HG03045 (cell line): ENCODE results near the gene HGFAC.
"Not testable (repeated sequence)": the region's sequence is repeated elsewhere in the genome, so short reads cannot be mapped to it uniquely, and the experiment has no call there.

Source experiments
- ATAC-seq: cut with Tn5 transposase; IDR thresholded peaks from one replicate; pipeline ENCODE4 v1.9.1; 2021; ENCODE audit warnings: mild to moderate bottlenecking, moderate library complexity; ENCODE audit not compliant: unreplicated experiment

HGFAC gene

DNA sequence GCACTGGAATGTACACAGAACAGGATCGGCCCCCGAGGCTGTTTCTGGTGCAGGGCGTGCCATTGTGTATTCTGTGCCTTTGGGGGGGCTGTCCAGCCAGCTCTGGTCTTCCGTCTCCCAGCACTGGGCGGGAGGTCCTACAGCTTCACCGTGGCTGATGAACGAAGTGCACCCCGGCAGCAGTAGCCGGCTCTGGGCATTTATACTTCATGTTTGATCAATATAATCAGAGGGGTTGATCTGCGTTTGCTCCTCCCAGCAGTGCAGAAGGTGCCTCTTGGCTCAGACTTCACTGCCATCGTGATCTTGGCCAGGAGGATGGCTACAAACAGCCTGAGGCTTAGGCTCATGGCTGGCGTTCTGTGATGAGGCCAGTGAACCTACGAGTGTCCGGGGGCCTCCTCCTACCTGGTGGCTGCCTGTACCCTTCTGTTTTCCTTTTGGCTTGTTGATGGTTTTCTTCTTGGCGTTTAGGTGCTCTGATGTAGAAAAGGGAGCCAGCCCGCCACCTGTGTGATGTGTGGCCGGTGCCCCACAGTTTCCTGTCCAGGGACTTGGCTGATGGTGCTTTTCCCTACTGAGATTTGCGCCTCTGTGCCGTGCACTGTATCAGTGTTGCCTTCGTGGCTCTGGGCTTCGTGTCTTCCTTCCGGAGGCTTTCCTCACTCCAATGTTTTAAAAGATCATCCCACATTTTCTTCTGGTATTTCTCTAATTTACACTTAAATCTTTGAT lies 31.2 kb upstream of the HGFAC start:
- no peak for ATAC-seq

- not testable (repeated sequence) for ATAC-seq
These were observed 30.6 kb upstream of the HGFAC start for GRCh38 chr4:3411190-3411589.

DNA sequence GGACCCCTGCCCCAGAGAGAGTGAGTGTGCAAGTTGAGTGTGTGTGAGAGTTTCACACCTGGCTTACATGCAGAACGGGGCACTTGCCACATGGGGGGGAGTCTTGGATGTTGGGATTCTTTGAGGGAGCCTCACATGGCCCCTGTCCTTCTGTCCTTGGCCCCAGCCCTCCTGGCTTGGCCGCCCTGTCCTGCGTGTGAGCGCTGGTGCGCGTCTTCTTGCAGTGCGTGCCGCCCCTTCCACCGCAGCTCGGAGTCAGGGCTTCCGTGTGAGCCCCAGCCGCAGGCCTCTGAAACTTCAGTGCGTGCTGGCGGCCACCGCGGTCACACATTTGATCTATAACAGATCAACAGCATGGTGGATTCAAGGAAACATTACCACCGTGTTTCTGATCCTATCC lies 30.1 kb upstream of the HGFAC start:
- no peak for ATAC-seq

- no peak for ATAC-seq
These were observed 29.3 kb upstream of the HGFAC start for GRCh38 chr4:3412257-3413020.

- ATAC-seq, result no peak
These were observed 28.5 kb upstream of the HGFAC start for GRCh38 chr4:3413217-3413671.

DNA sequence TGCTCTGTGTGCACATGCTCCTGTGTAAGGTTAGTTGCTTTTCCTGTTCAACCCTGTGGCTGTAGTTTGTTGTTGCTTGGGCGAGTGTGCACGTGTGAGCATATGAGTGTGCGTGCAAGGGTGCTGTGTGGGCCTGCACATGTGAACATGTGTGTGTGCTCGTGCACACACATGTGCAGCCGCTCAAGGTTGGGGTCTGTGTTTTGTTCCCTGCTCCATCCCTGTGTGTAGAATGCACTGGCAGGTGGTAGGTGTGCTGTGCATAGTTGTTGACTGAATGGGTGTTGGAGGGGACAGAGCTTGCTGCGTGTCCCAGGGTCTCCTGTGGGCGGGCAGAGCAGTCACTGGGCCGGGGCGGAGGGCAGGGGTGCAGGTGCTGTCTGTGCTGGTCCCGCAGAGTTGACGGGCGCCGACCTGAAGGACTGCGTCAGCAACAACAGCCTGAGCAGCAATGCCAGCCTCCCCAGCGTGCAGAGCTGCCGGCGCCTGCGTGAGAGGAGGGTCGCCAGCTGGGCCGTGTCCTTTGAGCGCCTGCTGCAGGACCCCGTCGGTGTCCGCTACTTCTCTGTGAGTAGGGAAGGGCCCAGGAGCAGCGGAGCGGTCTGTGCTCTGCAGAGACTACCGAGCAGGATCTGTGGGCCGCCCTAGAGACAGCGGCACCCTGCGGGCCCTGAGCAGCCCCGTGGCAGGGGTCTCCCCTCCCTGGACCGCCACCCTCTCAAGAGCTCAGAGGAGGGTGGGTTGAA lies 27.9 kb upstream of the HGFAC start:
- no peak for ATAC-seq

DNA sequence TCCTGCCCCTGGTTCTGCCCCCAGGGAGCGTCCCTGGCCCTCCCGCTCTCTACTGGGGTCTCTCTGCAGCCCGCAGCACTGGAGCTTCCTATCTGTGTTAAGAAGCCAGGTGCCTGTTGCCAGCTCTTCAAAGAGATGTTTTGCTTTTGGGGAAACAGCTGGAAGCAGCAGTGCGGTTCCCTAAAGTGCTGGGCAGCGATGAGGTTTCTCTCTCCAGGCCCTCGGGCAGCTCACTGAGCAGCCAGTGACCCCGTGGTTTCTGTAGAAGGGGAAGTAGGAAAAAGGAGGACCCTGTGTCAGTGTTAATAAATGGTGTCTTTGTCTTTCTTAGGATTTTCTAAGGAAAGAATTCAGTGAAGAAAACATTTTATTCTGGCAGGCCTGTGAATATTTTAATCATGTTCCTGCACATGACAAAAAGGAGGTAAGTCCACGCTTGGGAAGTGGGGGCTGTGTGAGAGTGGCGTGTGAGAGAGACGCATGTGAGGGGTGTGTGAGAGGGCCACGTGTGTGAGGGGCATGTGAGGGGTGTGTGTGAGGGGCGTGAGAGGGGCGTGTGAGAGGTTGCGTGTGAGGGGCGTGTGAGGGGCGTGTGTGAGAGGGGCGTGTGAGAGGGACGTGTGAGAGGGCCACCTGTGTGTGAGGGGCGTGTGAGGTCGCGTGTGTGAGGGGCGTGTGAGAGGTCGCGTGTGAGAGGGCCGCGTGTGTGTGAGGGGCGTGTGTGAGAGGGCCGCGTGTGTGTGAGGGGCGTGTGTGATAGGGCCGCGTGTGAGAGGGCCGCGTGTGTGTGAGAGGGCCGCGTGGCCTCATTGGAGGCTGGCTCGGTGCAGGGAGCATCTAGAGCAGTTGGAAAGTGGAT lies 27.1 kb upstream of the HGFAC start:
- ATAC-seq, result no peak

DNA sequence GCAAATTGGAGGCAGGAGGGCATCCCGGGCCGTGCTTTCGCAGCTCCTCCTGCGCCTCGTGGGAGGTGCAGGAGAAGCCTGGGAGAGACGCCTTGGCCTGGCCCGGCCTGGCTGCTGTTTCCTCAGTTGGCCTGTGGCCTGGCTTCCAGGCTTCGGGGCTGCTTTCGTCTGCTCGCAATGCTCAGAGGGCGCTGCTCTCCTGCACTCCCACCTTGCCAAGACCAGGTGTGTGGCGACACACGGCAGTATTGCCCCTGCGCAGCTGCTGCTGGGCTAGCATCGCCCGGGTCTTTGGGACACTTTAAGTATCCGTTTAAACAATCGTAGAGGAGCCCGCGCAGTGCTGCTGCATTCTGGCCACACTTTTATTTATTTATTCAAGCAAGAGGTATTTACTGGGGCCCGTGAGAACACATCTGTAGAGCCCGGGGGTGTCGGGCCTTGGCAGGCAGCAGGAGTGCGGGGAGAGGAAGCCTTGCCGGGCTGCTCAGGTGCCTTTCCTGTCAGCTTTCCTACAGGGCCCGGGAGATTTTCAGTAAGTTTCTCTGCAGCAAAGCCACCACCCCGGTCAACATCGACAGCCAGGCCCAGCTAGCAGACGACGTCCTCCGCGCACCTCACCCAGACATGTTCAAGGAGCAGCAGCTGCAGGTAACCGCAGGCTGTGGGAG lies 26.2 kb upstream of the HGFAC start:
- no peak for ATAC-seq

DNA sequence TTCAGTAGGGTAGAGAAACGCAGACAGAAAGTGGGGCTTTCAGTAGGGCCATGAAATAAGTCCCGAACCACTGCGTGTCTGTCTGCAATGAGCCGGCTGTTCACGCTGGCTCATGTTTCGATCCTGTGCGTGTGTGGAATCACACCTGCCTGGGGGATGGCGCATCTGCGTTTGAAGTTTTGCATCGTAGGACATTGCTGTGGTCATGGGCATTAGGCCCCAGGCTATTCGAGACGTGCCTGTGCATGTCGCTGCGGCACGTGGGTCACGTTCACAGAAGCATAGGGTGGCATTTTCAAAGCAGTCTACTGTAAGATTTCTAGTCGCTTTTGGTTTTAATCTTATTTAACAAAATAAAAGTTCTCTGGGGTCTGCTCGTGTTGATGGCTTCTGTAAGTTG lies 25.5 kb upstream of the HGFAC start:
- no peak for ATAC-seq

GRCh38 chr4:3416821-3417221 lies 24.9 kb upstream of the HGFAC start:
- no peak for ATAC-seq

DNA sequence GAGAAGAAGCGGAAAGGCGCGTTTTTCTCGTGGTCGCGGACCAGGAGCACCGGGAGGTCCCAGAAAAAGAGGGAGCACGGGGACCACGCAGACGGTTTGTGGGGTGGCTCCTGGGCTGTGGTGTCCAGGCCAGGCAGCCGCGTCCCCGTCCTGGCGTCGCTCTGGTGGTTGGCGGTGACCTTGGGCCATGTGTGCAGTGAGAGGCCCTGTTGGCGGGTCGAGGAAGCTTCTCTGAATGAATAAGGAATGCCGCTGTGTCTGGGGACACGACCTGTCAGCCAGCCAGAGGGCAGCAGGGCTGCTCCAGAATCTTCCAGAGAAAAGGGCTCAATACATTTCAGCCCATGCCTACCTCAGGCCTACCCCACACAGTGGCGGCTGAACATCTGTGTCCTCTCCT lies 24.3 kb upstream of the HGFAC start:
- no peak for ATAC-seq

GRCh38 chr4:3418029-3418762 lies 23.6 kb upstream of the HGFAC start:
- ATAC-seq, result no peak

GRCh38 chr4:3419836-3420605 lies 21.7 kb upstream of the HGFAC start:
- no peak for ATAC-seq

- no peak for ATAC-seq
These were observed 21.2 kb upstream of the HGFAC start for GRCh38 chr4:3420606-3420955.

- ATAC-seq, result no peak
These were observed 20.8 kb upstream of the HGFAC start for GRCh38 chr4:3420956-3421355.

GRCh38 chr4:3421470-3421869 lies 20.3 kb upstream of the HGFAC start:
- ATAC-seq, result no peak

DNA sequence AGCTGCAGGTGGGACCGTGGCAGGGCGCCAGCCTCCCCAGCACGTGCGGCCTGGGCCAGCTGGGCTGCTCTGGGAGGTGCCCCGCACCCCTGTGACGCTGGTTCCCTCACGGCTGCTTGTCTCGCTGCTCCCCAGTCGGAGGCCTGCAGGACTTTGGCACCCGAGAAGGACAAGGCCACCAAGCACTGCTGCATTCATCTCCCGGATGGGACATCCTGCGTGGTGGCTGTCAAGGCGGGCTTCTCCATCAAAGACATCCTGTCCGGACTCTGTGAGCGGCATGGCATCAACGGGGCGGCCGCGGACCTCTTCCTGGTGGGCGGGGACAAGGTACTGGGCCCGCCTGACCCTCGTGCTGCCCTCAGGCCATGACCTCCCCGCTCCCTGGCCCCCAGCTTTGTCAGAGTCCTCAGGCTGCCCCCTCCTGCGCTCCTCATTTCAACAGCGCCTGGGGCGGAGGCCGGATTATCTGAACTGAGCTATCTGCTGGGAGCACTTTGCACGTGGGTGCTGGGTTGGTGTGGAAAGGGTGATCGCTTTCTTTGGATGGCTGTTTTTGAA lies 19.4 kb upstream of the HGFAC start:
- ATAC-seq, result no peak

GRCh38 chr4:3422808-3423297 lies 18.9 kb upstream of the HGFAC start:
- ATAC-seq, result no peak
